ENCODE data around the gene TLR4.

Gene TLR4

GRCh38 chr9:117704024-117704575 is at the start of gene TLR4:
TLR4 (plus strand) TSS chr9:117704403; CDS start chr9:117704473, 70 bp downstream.
- in situ Hi-C loops (cut with MboI; ENCODE audit: low sequenced_read_pairs) = no loop called here

- in situ Hi-C loops (cut with MboI; ENCODE audit: low sequenced_read_pairs) = no loop called here
Measured at GRCh38 chr9:117656002-117656401, 48.2 kb upstream of the TLR4 start.

DNA sequence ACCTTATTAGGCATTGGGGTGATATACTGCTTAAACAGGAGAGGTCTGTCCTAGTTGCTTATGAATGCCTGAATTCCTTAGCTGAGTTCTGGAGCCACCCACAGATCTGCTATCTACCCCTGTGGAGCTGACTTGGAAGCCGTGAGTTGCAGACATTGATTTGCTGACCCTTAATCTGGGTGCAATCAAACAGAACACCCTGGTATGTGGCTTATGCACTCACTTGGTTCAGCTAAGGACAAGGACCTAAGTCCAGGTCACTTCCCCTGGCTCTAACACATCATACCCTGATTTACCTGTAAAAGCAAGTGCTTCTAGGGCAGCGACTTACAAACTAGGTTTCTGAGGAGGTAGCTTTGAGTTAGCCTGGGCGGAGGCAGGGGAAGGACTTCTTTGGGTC is 41.6 kb upstream of the TLR4 start:
- in situ Hi-C loops (cut with MboI; ENCODE audit: low sequenced_read_pairs) = no loop called here

- in situ Hi-C loops (cut with MboI; ENCODE audit: low sequenced_read_pairs) = no loop called here
Measured at GRCh38 chr9:117664419-117664818, 39.8 kb upstream of the TLR4 start.

DNA sequence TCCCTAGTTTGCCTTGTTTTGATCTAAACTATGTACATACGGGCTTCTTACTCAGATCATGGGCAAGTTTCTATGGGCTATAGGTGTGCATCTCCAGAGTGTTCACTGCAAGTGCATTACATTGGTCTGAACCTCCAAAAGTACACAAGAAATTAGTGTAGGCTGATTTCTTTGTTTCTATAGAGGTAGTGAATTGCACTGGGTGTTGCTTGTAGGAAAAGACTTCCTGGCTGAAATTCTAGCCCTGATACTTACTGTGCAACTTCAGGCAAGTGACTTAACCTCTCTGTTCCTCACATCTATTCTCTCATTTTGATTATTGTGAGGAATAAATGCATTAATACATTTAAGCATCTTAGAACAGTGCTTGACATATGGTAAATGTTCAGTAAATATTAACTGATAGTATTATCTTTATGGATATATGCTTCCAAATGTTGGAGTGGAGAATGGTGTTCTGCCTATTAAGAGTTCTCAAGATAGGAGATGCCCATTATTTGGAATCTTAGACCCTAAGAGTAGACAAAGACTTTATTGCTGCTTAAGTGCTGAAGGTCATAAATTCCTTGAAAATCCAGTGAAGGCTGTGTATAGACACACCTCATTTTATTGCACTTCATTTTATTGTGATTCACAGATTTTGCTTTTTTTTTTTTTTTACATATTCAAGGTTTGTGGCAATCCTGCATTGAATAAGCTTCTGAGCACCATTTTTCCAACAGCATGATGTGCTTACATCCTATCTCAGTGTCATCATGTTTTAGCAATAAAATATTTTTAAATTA is 38.4 kb upstream of the TLR4 start:
- in situ Hi-C loops (cut with MboI; ENCODE audit: low sequenced_read_pairs) = no loop called here

- in situ Hi-C loops (cut with MboI; ENCODE audit: low sequenced_read_pairs) = no loop called here
Measured at GRCh38 chr9:117671468-117671867, 32.7 kb upstream of the TLR4 start.

GRCh38 chr9:117672369-117672768 is 31.8 kb upstream of the TLR4 start:
- in situ Hi-C loops (cut with MboI; ENCODE audit: low sequenced_read_pairs) = no loop called here

DNA sequence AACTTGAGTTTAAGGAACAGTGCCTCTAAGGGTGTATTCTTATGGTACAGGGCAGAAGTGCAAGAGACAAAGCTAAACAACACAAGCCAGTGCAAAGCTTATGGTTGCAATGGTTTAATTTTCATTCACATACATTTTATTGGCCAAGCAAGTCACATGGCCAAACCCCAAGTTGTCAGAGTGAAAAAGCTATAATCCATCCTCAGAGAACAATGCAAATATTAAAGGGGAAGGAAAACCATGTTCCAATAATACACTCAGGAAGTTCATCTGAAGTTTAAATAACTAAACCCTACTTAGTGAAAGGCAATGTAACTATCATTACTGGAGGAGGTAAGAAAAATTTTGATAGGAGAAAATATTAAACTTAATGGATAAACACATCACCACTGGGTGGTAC is 26.6 kb upstream of the TLR4 start:
- in situ Hi-C loops (cut with MboI; ENCODE audit: low sequenced_read_pairs) = no loop called here

DNA sequence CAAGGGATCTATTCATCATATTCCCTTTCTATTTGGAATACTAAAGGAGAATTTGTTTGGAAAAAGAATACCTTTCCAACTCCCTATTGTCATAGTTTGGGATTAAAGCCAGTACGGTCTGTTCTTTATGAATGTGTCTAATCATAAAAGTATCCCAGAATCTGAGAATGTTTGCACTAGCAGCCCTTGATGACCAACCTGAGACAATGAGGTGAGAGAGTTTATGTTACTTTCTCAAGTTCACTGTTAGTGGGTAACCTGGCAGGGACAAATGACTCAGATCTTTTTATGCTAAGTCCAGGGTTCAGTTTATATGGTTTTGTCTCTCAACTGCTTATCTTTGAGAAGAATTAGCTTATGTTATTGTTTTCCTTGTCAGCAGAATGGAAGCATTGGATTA is 25.3 kb upstream of the TLR4 start:
- in situ Hi-C loops (cut with MboI; ENCODE audit: low sequenced_read_pairs) = no loop called here

- in situ Hi-C loops (cut with MboI; ENCODE audit: low sequenced_read_pairs) = no loop called here
Measured at GRCh38 chr9:117679416-117679815, 24.8 kb upstream of the TLR4 start.

DNA sequence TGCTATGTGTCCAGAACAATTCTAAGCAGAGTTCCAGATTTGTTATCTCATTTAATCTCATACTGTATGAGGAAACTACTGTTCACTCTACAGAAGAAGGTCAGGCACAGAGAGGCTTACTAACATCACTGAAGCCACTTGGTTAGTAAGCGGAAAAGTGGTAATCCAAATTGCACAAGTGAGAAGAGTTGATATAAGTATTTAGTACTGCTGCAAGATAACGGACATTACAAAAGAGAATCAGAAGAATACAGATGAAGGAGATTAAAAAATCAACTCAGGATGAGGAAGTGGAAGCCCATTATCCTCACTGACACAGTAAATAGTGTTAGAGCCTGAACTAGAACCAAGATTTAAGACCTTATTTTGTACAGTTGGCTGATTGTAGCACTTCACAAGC is 22.3 kb upstream of the TLR4 start:
- in situ Hi-C loops (cut with MboI; ENCODE audit: low sequenced_read_pairs) = no loop called here

GRCh38 chr9:117682955-117683710 is 21.1 kb upstream of the TLR4 start:
- in situ Hi-C loops (cut with MboI; ENCODE audit: low sequenced_read_pairs) = no loop called here

GRCh38 chr9:117687532-117687931 is 16.7 kb upstream of the TLR4 start:
- in situ Hi-C loops (cut with MboI; ENCODE audit: low sequenced_read_pairs) = no loop called here

GRCh38 chr9:117691367-117691766 is 12.8 kb upstream of the TLR4 start:
- in situ Hi-C loops (cut with MboI; ENCODE audit: low sequenced_read_pairs) = no loop called here

GRCh38 chr9:117696154-117696553 is 8.0 kb upstream of the TLR4 start:
- in situ Hi-C loops (cut with MboI; ENCODE audit: low sequenced_read_pairs) = no loop called here

DNA sequence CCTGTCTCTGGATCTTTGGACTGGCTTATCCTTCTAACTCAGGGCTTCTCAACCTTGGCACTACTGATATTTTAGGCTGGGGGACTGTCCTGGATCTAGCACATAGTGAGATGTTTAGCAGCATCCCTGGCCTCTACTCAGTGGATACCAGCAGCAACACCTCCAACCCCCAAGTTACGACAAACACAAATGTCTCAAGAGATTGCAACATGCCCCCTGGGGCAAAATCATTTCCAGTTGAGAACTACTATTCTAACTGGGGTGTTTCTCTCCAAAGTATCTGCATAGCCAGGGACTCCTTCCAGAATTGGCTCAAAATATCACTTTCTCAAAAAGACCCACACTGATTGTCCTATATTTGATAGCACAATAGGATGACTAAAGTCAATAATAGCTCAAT is 7.2 kb upstream of the TLR4 start:
- in situ Hi-C loops (cut with MboI; ENCODE audit: low sequenced_read_pairs) = no loop called here

DNA sequence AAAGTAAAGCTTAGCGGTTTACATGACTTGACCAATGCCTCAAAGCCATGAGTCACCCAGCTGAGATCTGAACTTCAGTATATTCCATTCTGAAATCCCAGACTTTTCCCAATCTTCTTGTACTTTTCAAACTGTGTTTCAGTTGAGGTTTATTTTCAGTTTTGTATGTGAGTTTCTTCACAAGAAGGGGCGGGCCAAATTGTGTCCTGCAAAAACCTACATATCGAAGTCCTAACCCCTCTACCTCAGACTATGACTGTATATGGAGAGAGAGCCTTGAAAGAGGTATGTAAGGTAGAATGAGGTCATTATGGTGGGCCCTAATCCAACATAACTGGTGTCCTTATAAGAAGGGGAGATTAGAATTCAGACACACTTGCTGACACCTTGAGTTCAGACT is 666 bp upstream of the TLR4 start:
- in situ Hi-C loops (cut with MboI; ENCODE audit: low sequenced_read_pairs) = no loop called here

DNA sequence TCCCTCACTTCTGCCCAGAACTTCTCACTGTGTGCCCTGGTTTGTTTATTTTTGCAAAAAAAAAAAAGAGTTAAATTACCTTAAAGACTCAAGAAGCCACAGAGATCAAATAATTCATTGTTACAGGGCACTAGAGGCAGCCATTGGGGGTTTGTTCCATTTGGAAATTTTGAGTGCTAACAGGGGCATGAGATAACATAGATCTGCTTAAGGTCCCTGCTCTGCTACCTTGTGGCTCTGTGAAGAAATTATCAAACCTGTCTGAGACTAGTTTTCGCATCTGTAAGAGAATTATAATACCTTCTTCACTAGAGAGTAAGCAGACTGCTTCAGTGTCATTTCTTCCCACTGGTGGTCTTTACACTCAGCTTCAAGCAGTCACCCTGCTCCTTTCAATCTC is 394 bp downstream of the TLR4 start:
- in situ Hi-C loops (cut with MboI; ENCODE audit: low sequenced_read_pairs) = no loop called here

GRCh38 chr9:117705386-117705785 is 1.2 kb downstream of the TLR4 start:
- in situ Hi-C loops (cut with MboI; ENCODE audit: low sequenced_read_pairs) = no loop called here

GRCh38 chr9:117706421-117707116 is 2.4 kb downstream of the TLR4 start:
- in situ Hi-C loops (cut with MboI; ENCODE audit: low sequenced_read_pairs) = no loop called here

DNA sequence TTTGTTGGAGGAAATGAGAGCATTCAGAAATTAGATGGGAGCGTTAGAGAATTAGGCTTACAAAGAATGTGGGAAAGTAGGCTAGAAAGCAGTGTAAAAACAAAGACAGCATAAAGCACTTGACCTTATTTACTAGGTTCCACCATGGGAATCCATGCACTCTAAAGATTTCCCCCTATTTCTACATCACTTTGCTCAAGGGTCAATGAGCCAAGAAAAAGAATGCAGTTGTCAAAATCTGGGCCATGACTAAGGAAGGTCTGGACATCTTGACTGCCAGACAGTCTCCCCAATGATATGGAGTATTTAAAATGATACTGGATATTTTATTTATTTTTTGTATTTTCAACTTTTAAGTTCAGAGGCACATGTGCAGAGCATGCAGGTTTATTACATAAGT is 3.4 kb downstream of the TLR4 start:
- in situ Hi-C loops (cut with MboI; ENCODE audit: low sequenced_read_pairs) = no loop called here

Data from HL-60/S4 (cell line).